Transverse colon (tissue), 4 donors: ENCODE data around the gene SHQ1. TPM values are rescaled to one million over a fixed set of nuclear protein-coding genes. Genes with fewer than 3 reads are reported as not detected.

ENCODE experiments used
- DNase-seq: peaks from one replicate; pipeline ENCODE4 v3.0.0-alpha.2; 2019
- H3K27ac ChIP-seq, 4 donors: fragments of 200-600 bp; sonication (generic); 2 replicates each; pipeline ENCODE4 v1.5.1; 2016 to 2018; ENCODE audit warnings: inconsistent platforms in 4 of 4
- H3K27me3 ChIP-seq: fragments of 200-600 bp; sonication (generic); 2 replicates; pipeline ENCODE4 v1.5.1; 2017; ENCODE audit warnings: inconsistent platforms
- H3K36me3 ChIP-seq, 4 donors: fragments of 200-600 bp; sonication (generic); 2 replicates each; pipeline ENCODE4 v1.5.1; 2017 to 2019; ENCODE audit warnings: inconsistent platforms in 4 of 4
- H3K4me1 ChIP-seq, 4 donors: fragments of 200-600 bp; sonication (generic); 2 replicates each; pipeline ENCODE4 v1.5.1; 2017 to 2020; ENCODE audit warnings: inconsistent platforms in 4 of 4
- H3K4me3 ChIP-seq, 4 donors: fragments of 200-600 bp; sonication (generic); 1 replicate in 1 of 4; 2 replicates in 3 of 4; pipeline versions ENCODE4 v1.5.1 to v1.6.1; 2017 to 2019; ENCODE audit warnings: inconsistent platforms in 4 of 4
- H3K9me3 ChIP-seq, 2 donors: fragments of 200-600 bp; sonication (generic); 2 replicates each; pipeline ENCODE4 v1.5.1; 2017 to 2019; ENCODE audit warnings: inconsistent platforms in 2 of 2
- EP300 ChIP-seq: sonication (generic); formaldehyde crosslinking; IDR thresholded peaks from one replicate; pipeline ENCODE4 v1.6.1; 2017; ENCODE audit warnings: antibody characterized with exemption, low read depth
- POLR2A ChIP-seq: fragments of 450-650 bp; IDR thresholded peaks from one replicate; pipeline ENCODE4 v1.6.1; 2016; ENCODE audit warnings: antibody characterized with exemption, mild to moderate bottlenecking, moderate library complexity
- POLR2AphosphoS5 ChIP-seq, 3 donors: sonication (generic); formaldehyde crosslinking; IDR thresholded peaks; one replicate each; pipeline ENCODE4 v1.6.1; 2016; ENCODE audit warnings: antibody characterized with exemption in 3 of 3
- WGBS, 2 donors: methylation state at CpG; one replicate each; pipeline ENCODE4 v1.1.5; 2018; ENCODE audit warnings: low coverage in 1 of 2; 5-methylcytosine and 5-hydroxymethylcytosine counted together
- in situ Hi-C, 4 donors: fragments of 200-750 bp; cut with MboI; loops; one replicate each; pipeline versions ENCODE4 v1.15.0 to v1.15.1; 2017; ENCODE audit warnings: low sequenced_read_pairs in 3 of 4, low pct_ligation_motif_present in 1 of 4, low pct_unique_long_range_greater_than_20kb in 1 of 4
- intact Hi-C: fragments of 100-400 bp; cut with DNase I; formaldehyde crosslinking; loops from one replicate; pipeline ENCODE4 v1.15.1; 2023; ENCODE audit warnings: low total_unique reads
- total RNA-seq, 4 donors: library from RNA; depleted of rRNA; stranded (reverse); fragments of >200 nt; gene quantifications; one replicate each; pipeline ENCODE4 v1.1.0, GENCODE V29; 2016
- TF ChIP-seq, protein P1 (sequence below), 5 experiments: fragments of 200-600 bp in 3 of 5; fragments of 450-650 bp in 2 of 5; sonication (generic) in 3 of 5; IDR thresholded peaks; 1 replicate in 2 of 5; 2 replicates in 3 of 5; pipeline ENCODE4 v1.5.1; 2016 to 2017; ENCODE audit warnings: antibody characterized with exemption in 5 of 5, inconsistent platforms in 3 of 5, mild to moderate bottlenecking in 2 of 5, moderate library complexity in 1 of 5

The SHQ1 gene
- total RNA-seq, 4 donors from 2014 or later, result 4.9 to 21.3 (median 13.1) TPM

DNA sequence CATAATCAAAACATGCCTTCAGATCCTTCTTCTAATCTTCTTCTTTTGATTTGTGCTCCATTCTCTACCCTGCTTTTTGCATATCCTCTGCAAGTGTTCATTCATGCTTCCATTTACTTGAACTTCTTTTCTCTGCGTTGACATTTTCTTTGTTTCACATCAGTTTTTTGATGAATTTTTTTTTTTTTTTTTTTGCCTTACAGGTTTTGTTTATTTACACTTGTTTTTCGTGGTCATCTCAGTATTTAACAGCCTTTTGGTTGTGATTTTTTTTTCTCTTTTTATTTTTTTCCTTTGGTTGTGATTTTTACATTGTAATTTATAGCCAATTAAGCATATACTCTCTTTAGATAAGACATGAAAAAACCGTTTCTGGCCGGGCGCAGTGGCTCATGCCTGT lies 11.8 kb upstream of the SHQ1 start:
- Histone ChIP-seq H3K27ac (no peak overlapping the region), H3K4me1 (no peaks in the 10 kb centered on the region), H3K36me3 (no peaks in the 10 kb centered on the region), H3K9me3 (no peaks in the 10 kb centered on the region), H3K4me3 (no peak overlapping the region), H3K27me3 (peaks cover 2% of the 10 kb centered on the region)
- 80 to 89% methylated on average over 5 of the region's 5 CpGs for WGBS, 2 donors
- intact Hi-C loops, result no loop called here
- DNase-seq, result no peak
- in situ Hi-C loops, result no loop called here
- TF ChIP-seq, protein P1, sequence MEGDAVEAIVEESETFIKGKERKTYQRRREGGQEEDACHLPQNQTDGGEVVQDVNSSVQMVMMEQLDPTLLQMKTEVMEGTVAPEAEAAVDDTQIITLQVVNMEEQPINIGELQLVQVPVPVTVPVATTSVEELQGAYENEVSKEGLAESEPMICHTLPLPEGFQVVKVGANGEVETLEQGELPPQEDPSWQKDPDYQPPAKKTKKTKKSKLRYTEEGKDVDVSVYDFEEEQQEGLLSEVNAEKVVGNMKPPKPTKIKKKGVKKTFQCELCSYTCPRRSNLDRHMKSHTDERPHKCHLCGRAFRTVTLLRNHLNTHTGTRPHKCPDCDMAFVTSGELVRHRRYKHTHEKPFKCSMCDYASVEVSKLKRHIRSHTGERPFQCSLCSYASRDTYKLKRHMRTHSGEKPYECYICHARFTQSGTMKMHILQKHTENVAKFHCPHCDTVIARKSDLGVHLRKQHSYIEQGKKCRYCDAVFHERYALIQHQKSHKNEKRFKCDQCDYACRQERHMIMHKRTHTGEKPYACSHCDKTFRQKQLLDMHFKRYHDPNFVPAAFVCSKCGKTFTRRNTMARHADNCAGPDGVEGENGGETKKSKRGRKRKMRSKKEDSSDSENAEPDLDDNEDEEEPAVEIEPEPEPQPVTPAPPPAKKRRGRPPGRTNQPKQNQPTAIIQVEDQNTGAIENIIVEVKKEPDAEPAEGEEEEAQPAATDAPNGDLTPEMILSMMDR (IDR thresholded peaks at IDR 0.05), result no peak
- TF ChIP-seq EP300 (no peak), POLR2AphosphoS5 (IDR thresholded peaks at IDR 0.05) (no peak), POLR2A (no peak)

DNA sequence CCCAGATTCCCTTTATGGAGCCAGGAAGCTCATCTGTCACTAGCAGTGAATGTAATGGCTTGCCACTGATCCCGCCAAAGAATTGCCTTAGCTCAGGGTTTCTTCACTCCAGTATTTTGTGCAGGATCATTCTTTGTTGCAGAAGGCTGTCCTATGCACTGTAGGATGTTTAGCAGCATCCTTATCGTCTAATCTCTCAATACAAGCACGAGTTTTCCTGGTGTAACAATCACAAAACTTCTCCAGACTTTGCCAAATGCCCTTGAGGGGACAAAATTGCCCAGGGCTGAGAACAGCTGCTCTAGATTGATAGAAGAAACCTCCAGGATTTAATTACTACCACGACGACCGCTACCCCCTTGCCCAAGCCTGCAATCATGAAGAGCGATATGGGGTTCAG lies 6.8 kb upstream of the SHQ1 start:
- DNase-seq, result no peak
- no peak overlapping the region for H3K4me3 ChIP-seq
- no peak for TF ChIP-seq POLR2AphosphoS5 (IDR thresholded peaks at IDR 0.05)
- TF ChIP-seq EP300, result no peak
- TF ChIP-seq, protein P1 (IDR thresholded peaks at IDR 0.05), result no peak
- in situ Hi-C loops, result loop anchor here in 1 of 4 donors (10.0 kb wide), 1 partner anchor 220 kb away; no protein-coding TSS in a partner anchor
- H3K27me3 ChIP-seq, result peaks cover 2% of the 10 kb centered on the region
- H3K27ac ChIP-seq, result no peak overlapping the region
- H3K4me1 ChIP-seq, result peaks cover 0 to 6% (median 0%) of the 10 kb centered on the region in 4 donors
- H3K36me3 ChIP-seq, result no peaks in the 10 kb centered on the region
- intact Hi-C loops, result no loop called here
- H3K9me3 ChIP-seq, result no peaks in the 10 kb centered on the region
- WGBS, 2 donors, result 74 to 81% methylated on average over 3 to 7 of the region's 7 CpGs

DNA sequence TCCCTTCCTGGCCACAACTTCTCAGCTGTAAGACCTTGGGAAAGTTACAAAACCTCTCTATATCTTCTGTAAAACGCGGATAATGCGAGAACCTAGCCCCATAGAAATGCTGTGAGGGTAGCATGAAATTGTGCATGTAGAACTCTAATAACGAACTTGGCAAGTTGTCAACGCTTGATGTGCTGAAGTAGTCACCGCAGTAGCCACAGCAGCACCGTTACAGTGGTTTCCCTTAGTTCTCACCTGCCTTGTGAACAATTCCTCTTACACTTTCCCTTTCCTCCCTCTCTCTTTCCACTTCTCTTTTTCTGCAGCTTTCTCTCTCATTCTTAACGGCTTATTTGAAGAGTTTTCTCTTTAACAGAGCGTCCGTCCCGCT lies 447 bp upstream of the SHQ1 start:
- Histone ChIP-seq H3K9me3 (no peaks in the 10 kb centered on the region), H3K4me1 (peaks cover 7 to 35% (median 14%) of the 10 kb centered on the region in 4 donors), H3K27me3 (no peaks in the 10 kb centered on the region), H3K27ac (peak overlapping the region in 2 of 4 donors; percentile 79 to 90), H3K4me3 (peak overlapping the region; percentile 30 to 93 (median 78)), H3K36me3 (no peaks in the 10 kb centered on the region)
- in situ Hi-C loops (loop anchor here in 2 of 4 donors (25.0 kb wide), 3 partner anchors 214 to 1136 kb away; partner anchors contain the start of genes EBLN2 (in 1 of the 2) and EIF4E3 (in 1 of the 2)), intact Hi-C loops (loop anchor here (5.0 kb wide), 1 partner anchor 149 kb away; the partner anchor contains the start of gene PPP4R2)
- TF ChIP-seq, protein P1 (IDR thresholded peaks at IDR 0.05), result no peak
- no peak for TF ChIP-seq POLR2A
- no peak for TF ChIP-seq POLR2AphosphoS5 (IDR thresholded peaks at IDR 0.05)
- TF ChIP-seq EP300, result no peak
- no peak for DNase-seq
- 2% methylated on average over 8 to 11 of the region's 11 CpGs for WGBS, 2 donors

DNA sequence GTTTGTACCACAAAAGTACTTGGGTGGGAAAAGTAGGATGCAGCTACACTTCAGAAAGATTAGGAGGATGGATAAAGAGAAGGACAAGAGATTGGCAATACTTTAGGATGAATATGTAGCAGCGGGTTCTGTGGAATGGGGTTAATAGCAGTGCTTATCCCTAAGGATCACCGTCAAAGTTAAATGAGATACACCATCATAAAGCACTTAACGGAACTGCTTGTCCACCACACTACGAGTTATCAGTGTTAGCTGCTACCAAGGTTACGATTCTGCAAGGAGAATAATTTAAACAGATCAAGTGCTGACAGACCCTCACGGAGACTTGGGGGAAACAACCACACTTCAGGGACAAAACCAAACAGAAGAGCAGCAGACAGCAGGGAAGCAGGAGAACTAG lies 963 bp downstream of the SHQ1 start:
- DNase-seq, result no peak
- intact Hi-C loops, result loop anchor here (5.0 kb wide), 1 partner anchor 150 kb away; the partner anchor contains the start of gene PPP4R2
- Histone ChIP-seq H3K27ac (peak overlapping the region; percentile 79 to 90 (median 86)), H3K4me3 (peak overlapping the region; percentile 75 to 93 (median 84)), H3K36me3 (no peaks in the 10 kb centered on the region), H3K4me1 (peaks cover 7 to 35% (median 14%) of the 10 kb centered on the region in 4 donors), H3K27me3 (no peaks in the 10 kb centered on the region), H3K9me3 (no peaks in the 10 kb centered on the region)
- in situ Hi-C loops, result loop anchor here in 2 of 4 donors (25.0 kb wide), 3 partner anchors 215 to 1135 kb away; partner anchors contain the start of genes EBLN2 (in 1 of the 2) and EIF4E3 (in 1 of the 2)
- TF ChIP-seq POLR2A, result no peak
- TF ChIP-seq POLR2AphosphoS5 (IDR thresholded peaks at IDR 0.05), result no peak
- TF ChIP-seq, protein P1 (IDR thresholded peaks at IDR 0.05), result no peak
- no peak for TF ChIP-seq EP300
- 7% methylated on average over 6 of the region's 6 CpGs for WGBS, 2 donors
